NB4 (cell line): ENCODE results near the gene CCDC186.

Experiments used
- CTCF ChIP-seq: IDR thresholded peaks from one replicate; pipeline ENCODE4 v1.5.1; 2012; ENCODE audit warnings: low read depth, low read length
- POLR2A ChIP-seq: IDR thresholded peaks from 2 replicates; pipeline ENCODE4 v1.6.1; 2011; ENCODE audit warnings: mild to moderate bottlenecking; ENCODE audit not compliant: insufficient read length; ENCODE audit errors: extremely low read depth

GRCh38 chr10:114151486-114151885 lies 22.5 kb downstream of the CCDC186 start:
- TF ChIP-seq POLR2A (no peak), CTCF (no peak)
